Activated naive CD4-positive, alpha-beta T cell treated with anti-CD3 and anti-CD28 coated beads, Interleukin-2, amount 50 U/mL, for 72 hours (primary cell): ENCODE results near the gene PRSS36. TPM values are rescaled to one million over a fixed set of nuclear protein-coding genes. Genes with fewer than 3 reads are reported as not detected.
A peak's percentile ranks its signal among the peaks of the same experiment; 100 is the strongest.
"Not testable (repeated sequence)": the region's sequence is repeated elsewhere in the genome, so short reads cannot be mapped to it uniquely, and the experiment has no call there.

Source experiments
- ATAC-seq, 2 donors: fragments of 150-1000 bp; cut with Tn5 transposase; 2 replicates each; pipeline ENCODE4 v1.10.0; 2021; ENCODE audit warnings: mild to moderate bottlenecking in 2 of 2, moderate library complexity in 2 of 2
- DNase-seq, 2 donors: peaks; one replicate each; pipeline ENCODE4 v3.0.0; 2021 to 2022; ENCODE audit warnings: low spot score in 2 of 2
- H3K27ac Mint-ChIP-seq, 2 donors: one replicate each; pipeline ENCODE4 v1.8.0; 2022; ENCODE audit warnings: mild to moderate bottlenecking in 2 of 2, mixed read lengths in 2 of 2
- H3K36me3 Mint-ChIP-seq, 2 donors: one replicate each; pipeline ENCODE4 v1.8.0; 2022; ENCODE audit warnings: mixed read lengths in 2 of 2
- H3K9me3 Mint-ChIP-seq, 2 donors: one replicate each; pipeline ENCODE4 v1.8.0; 2022; ENCODE audit warnings: mixed read lengths in 2 of 2
- total RNA-seq, 2 donors: library from RNA; stranded (reverse); gene quantifications; one replicate each; pipeline ENCODE4 v1.2.3, GENCODE V29; 2022

The PRSS36 gene
- total RNA-seq, 2 donors from 2014 or later, result 1.0 to 1.1 TPM

- no peaks in the 10 kb centered on the region for H3K36me3 Mint-ChIP-seq
- H3K27ac Mint-ChIP-seq, result peak overlapping the region in 1 of 2 donors; percentile 36
- DNase-seq, result no peak
- ATAC-seq, result no peak
- H3K9me3 Mint-ChIP-seq, result no peaks in the 10 kb centered on the region
These were observed 534 bp downstream of the PRSS36 start for GRCh38 chr16:31149332-31149731.

GRCh38 chr16:31148896-31149295 lies 970 bp downstream of the PRSS36 start:
- Mint-ChIP-seq H3K36me3 (no peaks in the 10 kb centered on the region), H3K27ac (peak overlapping the region in 1 of 2 donors; percentile 36), H3K9me3 (no peaks in the 10 kb centered on the region)
- DNase-seq (no peak), ATAC-seq (no peak)

- ATAC-seq (no peak), DNase-seq (no peak)
- Mint-ChIP-seq H3K36me3 (no peaks in the 10 kb centered on the region), H3K27ac (no peak overlapping the region), H3K9me3 (no peaks in the 10 kb centered on the region)
These were observed 1.6 kb downstream of the PRSS36 start for GRCh38 chr16:31148281-31148728.

- H3K36me3 Mint-ChIP-seq, result no peaks in the 10 kb centered on the region
- ATAC-seq, result no peak
- H3K9me3 Mint-ChIP-seq, result no peaks in the 10 kb centered on the region
- H3K27ac Mint-ChIP-seq, result no peak overlapping the region
- DNase-seq, result no peak
These were observed 2.3 kb downstream of the PRSS36 start for GRCh38 chr16:31147574-31147973.

GRCh38 chr16:31145398-31145990 lies 4.4 kb downstream of the PRSS36 start:
- Mint-ChIP-seq H3K27ac (no peak overlapping the region), H3K36me3 (no peaks in the 10 kb centered on the region)

GRCh38 chr16:31144418-31144817 lies 5.4 kb downstream of the PRSS36 start:
- H3K9me3 Mint-ChIP-seq, H3K27ac Mint-ChIP-seq, ATAC-seq, H3K36me3 Mint-ChIP-seq, DNase-seq: not testable (repeated sequence)

More at GRCh38 chr16:31145398-31145990, 4.4 kb downstream of the PRSS36 start:
- ATAC-seq (no peak), DNase-seq (no peak)
- no peaks in the 10 kb centered on the region for H3K9me3 Mint-ChIP-seq

- Mint-ChIP-seq H3K36me3 (no peaks in the 10 kb centered on the region), H3K27ac (peak overlapping the region in 1 of 2 donors; percentile 79), H3K9me3 (no peaks in the 10 kb centered on the region)
- no peak for ATAC-seq
- DNase-seq, result no peak
These were observed 6.1 kb downstream of the PRSS36 start for GRCh38 chr16:31143694-31144148.

GRCh38 chr16:31143011-31143693 lies 6.7 kb downstream of the PRSS36 start:
- Mint-ChIP-seq H3K36me3 (no peaks in the 10 kb centered on the region), H3K9me3 (no peaks in the 10 kb centered on the region), H3K27ac (peak overlapping the region in 1 of 2 donors; percentile 79)
- DNase-seq (no peak), ATAC-seq (no peak)

- DNase-seq (peak; percentile 98 to 99), ATAC-seq (peak; percentile 86 to 96)
- Mint-ChIP-seq H3K9me3 (no peaks in the 10 kb centered on the region), H3K36me3 (no peaks in the 10 kb centered on the region), H3K27ac (peak overlapping the region; percentile 65 to 81)
These were observed 7.5 kb downstream of the PRSS36 start for GRCh38 chr16:31142109-31143010.

GRCh38 chr16:31141489-31142108 lies 8.3 kb downstream of the PRSS36 start:
- Mint-ChIP-seq H3K36me3 (no peaks in the 10 kb centered on the region), H3K27ac (peak overlapping the region; percentile 65 to 81), H3K9me3 (no peaks in the 10 kb centered on the region)
- ATAC-seq (peak in 1 of 2 donors; percentile 1), DNase-seq (peak in 1 of 2 donors; percentile 19)

GRCh38 chr16:31141071-31141469 lies 8.8 kb downstream of the PRSS36 start:
- not testable (repeated sequence) for H3K36me3 Mint-ChIP-seq, DNase-seq, ATAC-seq, H3K9me3 Mint-ChIP-seq
- peak overlapping the region in 1 of 2 donors; percentile 81 for H3K27ac Mint-ChIP-seq

- ATAC-seq, result no peak
These were observed 11.0 kb downstream of the PRSS36 start for GRCh38 chr16:31138621-31139578.

GRCh38 chr16:31136822-31137499 lies 12.9 kb downstream of the PRSS36 start:
- not testable (repeated sequence) for ATAC-seq, H3K36me3 Mint-ChIP-seq, H3K27ac Mint-ChIP-seq, DNase-seq, H3K9me3 Mint-ChIP-seq

More at GRCh38 chr16:31138621-31139578, 11.0 kb downstream of the PRSS36 start:
- H3K27ac Mint-ChIP-seq, result no peak overlapping the region
- H3K9me3 Mint-ChIP-seq, result no peaks in the 10 kb centered on the region
- no peaks in the 10 kb centered on the region for H3K36me3 Mint-ChIP-seq
- DNase-seq, result no peak

GRCh38 chr16:31136287-31136662 lies 13.6 kb downstream of the PRSS36 start:
- H3K9me3 Mint-ChIP-seq, result no peaks in the 10 kb centered on the region
- H3K27ac Mint-ChIP-seq, result no peak overlapping the region
- ATAC-seq (no peak), DNase-seq (no peak)
- H3K36me3 Mint-ChIP-seq, result no peaks in the 10 kb centered on the region
